ENCODE data around the gene SPATA2L.

The SPATA2L gene

GRCh38 chr16:89709716-89710432, 8.4 kb upstream of the SPATA2L start:
- DNase-seq (ENCODE audit: low spot score), result no peak

DNA sequence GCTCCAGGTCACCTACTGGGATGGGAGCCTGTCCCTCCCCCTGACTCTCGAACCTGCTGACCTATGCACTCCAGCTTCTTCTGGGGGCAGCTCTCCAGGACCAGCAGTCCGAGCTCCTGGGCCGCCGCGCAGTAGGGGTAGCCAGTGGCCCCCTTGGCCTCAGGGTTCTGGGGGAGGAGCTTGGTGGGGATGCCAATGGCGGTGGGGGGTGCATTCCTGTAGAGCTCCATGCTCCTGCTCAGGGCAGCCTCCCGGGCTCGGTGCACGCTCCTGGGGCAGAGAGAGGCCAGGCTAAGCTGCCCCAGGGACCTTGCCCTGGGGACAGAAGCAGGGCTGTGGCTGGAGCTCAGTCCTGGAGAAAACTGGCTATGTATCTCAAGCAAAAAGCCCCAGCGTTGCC, 7.7 kb upstream of the SPATA2L start:
- no peak for DNase-seq (ENCODE audit: low spot score)
- TF ChIP-seq, protein P1, sequence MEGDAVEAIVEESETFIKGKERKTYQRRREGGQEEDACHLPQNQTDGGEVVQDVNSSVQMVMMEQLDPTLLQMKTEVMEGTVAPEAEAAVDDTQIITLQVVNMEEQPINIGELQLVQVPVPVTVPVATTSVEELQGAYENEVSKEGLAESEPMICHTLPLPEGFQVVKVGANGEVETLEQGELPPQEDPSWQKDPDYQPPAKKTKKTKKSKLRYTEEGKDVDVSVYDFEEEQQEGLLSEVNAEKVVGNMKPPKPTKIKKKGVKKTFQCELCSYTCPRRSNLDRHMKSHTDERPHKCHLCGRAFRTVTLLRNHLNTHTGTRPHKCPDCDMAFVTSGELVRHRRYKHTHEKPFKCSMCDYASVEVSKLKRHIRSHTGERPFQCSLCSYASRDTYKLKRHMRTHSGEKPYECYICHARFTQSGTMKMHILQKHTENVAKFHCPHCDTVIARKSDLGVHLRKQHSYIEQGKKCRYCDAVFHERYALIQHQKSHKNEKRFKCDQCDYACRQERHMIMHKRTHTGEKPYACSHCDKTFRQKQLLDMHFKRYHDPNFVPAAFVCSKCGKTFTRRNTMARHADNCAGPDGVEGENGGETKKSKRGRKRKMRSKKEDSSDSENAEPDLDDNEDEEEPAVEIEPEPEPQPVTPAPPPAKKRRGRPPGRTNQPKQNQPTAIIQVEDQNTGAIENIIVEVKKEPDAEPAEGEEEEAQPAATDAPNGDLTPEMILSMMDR (IDR thresholded peaks at IDR 0.05; ENCODE audit: extremely low read depth, missing control alignments), result no peak

More at GRCh38 chr16:89709716-89710432, 8.4 kb upstream of the SPATA2L start:
- TF ChIP-seq, protein P1 (IDR thresholded peaks at IDR 0.05; ENCODE audit: extremely low read depth, missing control alignments), result no peak

- no peak for DNase-seq (ENCODE audit: low spot score)
- TF ChIP-seq, protein P1 (IDR thresholded peaks at IDR 0.05; ENCODE audit: extremely low read depth, missing control alignments), result no peak
Measured at GRCh38 chr16:89708481-89708931, 7.0 kb upstream of the SPATA2L start.

- DNase-seq (ENCODE audit: low spot score), result no peak
- TF ChIP-seq, protein P1 (IDR thresholded peaks at IDR 0.05; ENCODE audit: extremely low read depth, missing control alignments), result no peak
Measured at GRCh38 chr16:89707695-89708094, 6.2 kb upstream of the SPATA2L start.

DNA sequence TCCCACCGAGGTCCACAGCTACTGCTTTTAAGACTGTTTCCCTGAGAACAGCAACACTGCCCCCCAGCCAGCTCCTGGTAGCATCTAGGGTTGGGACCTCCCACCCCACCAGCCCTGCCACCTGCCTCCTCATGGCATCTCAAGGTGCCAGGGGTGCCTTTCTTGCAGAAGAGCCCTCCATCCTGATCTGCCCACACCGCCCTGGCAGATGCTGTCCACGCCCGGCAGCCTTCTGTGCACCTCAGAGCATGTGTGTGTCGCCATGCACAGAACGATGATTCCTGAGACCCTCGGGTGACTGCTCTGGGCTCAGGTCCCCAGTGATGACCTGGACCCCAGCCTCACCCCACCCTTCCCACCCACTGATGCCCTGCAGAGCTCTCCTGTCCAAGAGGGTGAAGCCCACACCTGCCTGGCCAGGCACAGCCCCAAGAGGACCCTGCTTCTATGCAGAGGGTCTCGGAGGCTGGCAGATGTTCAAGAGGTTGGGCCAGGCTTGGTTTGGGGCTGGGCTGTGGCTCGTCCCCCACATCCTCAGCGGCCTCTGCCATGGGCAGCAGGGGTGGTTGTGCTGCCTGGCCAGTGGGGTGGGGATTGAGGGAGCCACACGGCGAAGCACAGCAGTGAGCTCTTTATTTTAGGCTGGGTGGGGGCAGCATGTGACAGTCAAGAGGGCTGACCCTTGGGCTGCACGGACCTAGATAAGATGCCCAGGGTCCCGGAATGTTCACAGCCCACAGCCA, 5.2 kb upstream of the SPATA2L start:
- TF ChIP-seq, protein P1 (IDR thresholded peaks at IDR 0.05; ENCODE audit: extremely low read depth, missing control alignments), result no peak

GRCh38 chr16:89705006-89705405, 3.5 kb upstream of the SPATA2L start:
- TF ChIP-seq, protein P1 (IDR thresholded peaks at IDR 0.05; ENCODE audit: extremely low read depth, missing control alignments), result no peak
- DNase-seq (ENCODE audit: low spot score), result no peak

More for the DNA sequence above, 5.2 kb upstream of the SPATA2L start:
- DNase-seq (ENCODE audit: low spot score), result no peak

GRCh38 chr16:89704281-89704680, 2.8 kb upstream of the SPATA2L start:
- DNase-seq (ENCODE audit: low spot score), result no peak
- TF ChIP-seq, protein P1 (IDR thresholded peaks at IDR 0.05; ENCODE audit: extremely low read depth, missing control alignments), result no peak
